Breast epithelium (tissue), 4 donors: Measurements from ENCODE around the gene VMO1. TPM values are rescaled to one million over a fixed set of nuclear protein-coding genes. Genes with fewer than 3 reads are reported as not detected.

Experiments used
- DNase-seq, 2 donors: peaks; one replicate each; pipeline ENCODE4 v3.0.0-alpha.2; 2019; ENCODE audit warnings: low spot score in 2 of 2
- H3K27ac ChIP-seq, 2 donors: fragments of 200-600 bp; sonication (generic) in 1 of 2; one replicate each; pipeline ENCODE4 v1.5.1; 2016 to 2019; ENCODE audit warnings: mild to moderate bottlenecking in 1 of 2
- H3K27me3 ChIP-seq, 2 donors: fragments of 200-600 bp; sonication (generic) in 1 of 2; one replicate each; pipeline versions ENCODE4 v1.5.1 to v1.6.0; 2017 to 2019; ENCODE audit warnings: control low read depth in 1 of 2, mild to moderate bottlenecking in 1 of 2
- H3K36me3 ChIP-seq: fragments of 200-600 bp; one replicate; pipeline ENCODE4 v1.5.1; 2019
- H3K4me1 ChIP-seq, 2 donors: fragments of 200-600 bp; sonication (generic); one replicate each; pipeline ENCODE4 v1.5.1; 2016 to 2019; ENCODE audit warnings: control low read depth in 1 of 2
- H3K4me3 ChIP-seq, 3 donors: fragments of 200-600 bp; sonication (generic); 1 replicate in 2 of 3; 2 replicates in 1 of 3; pipeline ENCODE4 v1.5.1; 2016 to 2019; ENCODE audit warnings: mild to moderate bottlenecking in 3 of 3, moderate library complexity in 2 of 3
- H3K9me3 ChIP-seq, 2 donors: fragments of 200-600 bp; sonication (generic) in 1 of 2; one replicate each; pipeline ENCODE4 v1.5.1; 2016 to 2019; ENCODE audit warnings: control low read depth in 1 of 2
- CTCF ChIP-seq, 3 donors: fragments of 450-650 bp; IDR thresholded peaks; one replicate each; pipeline ENCODE4 v1.5.1; 2016 to 2017; ENCODE audit warnings: antibody characterized with exemption in 3 of 3, mild to moderate bottlenecking in 3 of 3, moderate library complexity in 3 of 3
- POLR2A ChIP-seq: fragments of 450-650 bp; IDR thresholded peaks from one replicate; pipeline ENCODE4 v1.6.1; 2016; ENCODE audit warnings: antibody characterized with exemption, mild to moderate bottlenecking, moderate library complexity
- POLR2AphosphoS5 ChIP-seq, 3 donors: sonication (generic); formaldehyde crosslinking; IDR thresholded peaks; one replicate each; pipeline ENCODE4 v1.6.1; 2017; ENCODE audit warnings: antibody characterized with exemption in 3 of 3
- intact Hi-C: fragments of 100-400 bp; cut with DNase I; formaldehyde crosslinking; loops from one replicate; pipeline ENCODE4 v1.15.1; 2023; ENCODE audit warnings: low total_unique reads
- total RNA-seq, 3 donors: library from RNA; depleted of rRNA; stranded (reverse); fragments of >200 nt; gene quantifications; one replicate each; pipeline ENCODE4 v1.1.0, GENCODE V29; 2016

VMO1 gene
- total RNA-seq, 3 donors from 2014 or later: 0.98 to 5.0 (median 2.6) TPM

GRCh38 chr17:4748686-4749085 is 37.5 kb downstream of the VMO1 start:
- Histone ChIP-seq H3K9me3 (no peaks in the 10 kb centered on the region), H3K36me3 (no peaks in the 10 kb centered on the region), H3K27ac (no peak overlapping the region), H3K4me1 (no peaks in the 10 kb centered on the region), H3K27me3 (peaks cover 0 to 3% of the 10 kb centered on the region in 2 donors), H3K4me3 (no peak overlapping the region)
- no peak for TF ChIP-seq POLR2A
- no peak for TF ChIP-seq CTCF (IDR thresholded peaks at IDR 0.05)
- TF ChIP-seq POLR2AphosphoS5 (IDR thresholded peaks at IDR 0.05): no peak
- intact Hi-C loops: no loop called here
- no peak for DNase-seq

GRCh38 chr17:4747847-4748246 is 38.3 kb downstream of the VMO1 start:
- H3K4me1 ChIP-seq: no peaks in the 10 kb centered on the region
- no peak overlapping the region for H3K27ac ChIP-seq
- H3K4me3 ChIP-seq: no peak overlapping the region
- no peak for DNase-seq
- peaks cover 0 to 2% of the 10 kb centered on the region in 2 donors for H3K27me3 ChIP-seq
- no peaks in the 10 kb centered on the region for H3K36me3 ChIP-seq
- intact Hi-C loops: no loop called here
- H3K9me3 ChIP-seq: no peaks in the 10 kb centered on the region
- no peak for TF ChIP-seq CTCF (IDR thresholded peaks at IDR 0.05)
- TF ChIP-seq POLR2A: no peak
- TF ChIP-seq POLR2AphosphoS5 (IDR thresholded peaks at IDR 0.05): no peak

- H3K27me3 ChIP-seq: no peaks in the 10 kb centered on the region
- no peak for TF ChIP-seq POLR2A
- TF ChIP-seq POLR2AphosphoS5 (IDR thresholded peaks at IDR 0.05): no peak
- no peak for TF ChIP-seq CTCF (IDR thresholded peaks at IDR 0.05)
- no peaks in the 10 kb centered on the region for H3K36me3 ChIP-seq
- DNase-seq: no peak
- no peak overlapping the region for H3K27ac ChIP-seq
- H3K4me1 ChIP-seq: no peaks in the 10 kb centered on the region
- H3K9me3 ChIP-seq: no peaks in the 10 kb centered on the region
- intact Hi-C loops: no loop called here
- H3K4me3 ChIP-seq: no peak overlapping the region
Observed at GRCh38 chr17:4744999-4745969, 40.9 kb downstream of the VMO1 start.

- no peak for DNase-seq
- TF ChIP-seq CTCF (IDR thresholded peaks at IDR 0.05) (no peak), POLR2AphosphoS5 (IDR thresholded peaks at IDR 0.05) (no peak), POLR2A (no peak)
- H3K27ac ChIP-seq: no peak overlapping the region
- H3K27me3 ChIP-seq: no peaks in the 10 kb centered on the region
- intact Hi-C loops: no loop called here
- no peaks in the 10 kb centered on the region for H3K4me1 ChIP-seq
- H3K9me3 ChIP-seq: no peaks in the 10 kb centered on the region
- no peaks in the 10 kb centered on the region for H3K36me3 ChIP-seq
- no peak overlapping the region for H3K4me3 ChIP-seq
Observed at GRCh38 chr17:4743898-4744297, 42.3 kb downstream of the VMO1 start.

GRCh38 chr17:4743216-4743615 is 42.9 kb downstream of the VMO1 start:
- TF ChIP-seq POLR2A: no peak
- no peak for TF ChIP-seq CTCF (IDR thresholded peaks at IDR 0.05)
- no peak for TF ChIP-seq POLR2AphosphoS5 (IDR thresholded peaks at IDR 0.05)
- Histone ChIP-seq H3K4me3 (no peak overlapping the region), H3K36me3 (no peaks in the 10 kb centered on the region), H3K27ac (no peak overlapping the region), H3K27me3 (no peaks in the 10 kb centered on the region), H3K4me1 (no peaks in the 10 kb centered on the region), H3K9me3 (no peaks in the 10 kb centered on the region)
- intact Hi-C loops: no loop called here
- no peak for DNase-seq
